ENCODE data around the gene NME7. TPM values are rescaled to one million over a fixed set of nuclear protein-coding genes. Genes with fewer than 3 reads are reported as not detected.

The NME7 gene
- total and polyA plus RNA-seq, 4 donors, result 13.3 to 23.5 (median 17.7) TPM

DNA sequence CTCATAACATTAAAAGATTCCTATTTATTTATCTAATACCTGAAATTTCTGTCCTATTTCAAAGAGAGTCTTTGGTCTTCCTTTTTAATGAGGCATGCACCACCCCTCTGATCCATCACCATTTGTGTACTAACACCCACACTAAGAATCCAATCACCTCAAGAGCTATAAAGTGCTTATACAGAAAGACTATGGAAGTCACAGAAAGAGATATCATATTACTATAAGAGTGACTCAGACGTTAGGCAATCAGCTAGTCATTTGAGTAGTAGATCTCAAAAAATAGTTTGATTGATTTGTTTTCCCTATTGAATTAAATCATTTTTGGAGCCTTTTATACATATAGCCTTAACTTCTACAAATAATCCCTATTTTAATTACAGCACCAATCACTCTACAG is 46.1 kb downstream of the NME7 start:
- DNase-seq (no peak), ATAC-seq (ENCODE audit: low FRiP score) (no peak)
- H3K27ac ChIP-seq (ENCODE audit: low read depth in 1 of 2, low read length in 2 of 2), result no peak overlapping the region
- no peaks in the 10 kb centered on the region for H3K4me1 ChIP-seq (ENCODE audit: control insufficient read depth in 1 of 2, insufficient read depth in 2 of 2, low read length in 2 of 2)
- 89 to 94% methylated on average over 1 of the region's 1 CpG for WGBS, 2 donors
- intact Hi-C loops (cut with DNase I), result no loop called here
- H3K36me3 ChIP-seq (ENCODE audit: control insufficient read depth in 1 of 2, insufficient read depth in 2 of 2, low read length in 1 of 2), result peaks cover 0 to 2% of the 10 kb centered on the region in 2 donors
- H3K9me3 ChIP-seq (ENCODE audit: control insufficient read depth, low read length), result no peaks in the 10 kb centered on the region
- no peak overlapping the region for H3K4me3 ChIP-seq (ENCODE audit: low read length in 2 of 2)
- no peaks in the 10 kb centered on the region for H3K27me3 ChIP-seq (ENCODE audit: control insufficient read depth in 1 of 2, insufficient read depth in 2 of 2, low read length in 1 of 2)

- no peaks in the 10 kb centered on the region for H3K9me3 ChIP-seq (ENCODE audit: control insufficient read depth, low read length)
- H3K27ac ChIP-seq (ENCODE audit: low read depth in 1 of 2, low read length in 2 of 2), result no peak overlapping the region
- H3K27me3 ChIP-seq (ENCODE audit: control insufficient read depth in 1 of 2, insufficient read depth in 2 of 2, low read length in 1 of 2), result no peaks in the 10 kb centered on the region
- no peak overlapping the region for H3K4me3 ChIP-seq (ENCODE audit: low read length in 2 of 2)
- intact Hi-C loops (cut with DNase I), result no loop called here
- no peaks in the 10 kb centered on the region for H3K4me1 ChIP-seq (ENCODE audit: control insufficient read depth in 1 of 2, insufficient read depth in 2 of 2, low read length in 2 of 2)
- H3K36me3 ChIP-seq (ENCODE audit: control insufficient read depth in 1 of 2, insufficient read depth in 2 of 2, low read length in 1 of 2), result peaks cover 0 to 2% of the 10 kb centered on the region in 2 donors
- ATAC-seq (ENCODE audit: low FRiP score), result no peak
- no peak for DNase-seq
- 68 to 74% methylated on average over 3 of the region's 3 CpGs for WGBS, 2 donors
Observed at GRCh38 chr1:169318536-169319244, 48.9 kb downstream of the NME7 start.

DNA sequence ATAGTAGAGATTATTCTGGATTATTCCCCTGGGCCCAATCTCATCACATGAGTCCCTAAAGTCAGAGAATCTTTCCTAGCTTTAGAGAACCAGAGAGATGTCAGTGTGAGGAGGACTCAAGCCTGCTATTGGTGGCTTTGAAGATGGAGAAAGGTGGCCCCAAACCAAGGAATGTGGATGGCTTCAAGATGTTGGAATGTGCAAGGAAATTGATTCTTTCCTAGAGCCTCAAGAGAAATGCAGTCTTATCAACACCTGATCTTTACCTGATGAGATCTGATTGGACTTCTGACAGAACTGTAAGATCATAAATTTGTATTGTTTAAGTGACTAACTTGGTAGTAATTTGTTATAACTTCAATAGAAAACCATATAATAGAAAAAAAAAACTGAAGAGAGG is 51.0 kb downstream of the NME7 start:
- Histone ChIP-seq H3K9me3 (ENCODE audit: control insufficient read depth, low read length) (no peaks in the 10 kb centered on the region), H3K36me3 (ENCODE audit: control insufficient read depth in 1 of 2, insufficient read depth in 2 of 2, low read length in 1 of 2) (peaks cover 2% of the 10 kb centered on the region in 2 donors), H3K27ac (ENCODE audit: low read depth in 1 of 2, low read length in 2 of 2) (no peak overlapping the region), H3K4me1 (ENCODE audit: control insufficient read depth in 1 of 2, insufficient read depth in 2 of 2, low read length in 2 of 2) (no peaks in the 10 kb centered on the region), H3K4me3 (ENCODE audit: low read length in 2 of 2) (no peak overlapping the region), H3K27me3 (ENCODE audit: control insufficient read depth in 1 of 2, insufficient read depth in 2 of 2, low read length in 1 of 2) (no peaks in the 10 kb centered on the region)
- no peak for DNase-seq
- intact Hi-C loops (cut with DNase I), result no loop called here
- no peak for ATAC-seq (ENCODE audit: low FRiP score)

- peaks cover 5% of the 10 kb centered on the region in 2 donors for H3K36me3 ChIP-seq (ENCODE audit: control insufficient read depth in 1 of 2, insufficient read depth in 2 of 2, low read length in 1 of 2)
- DNase-seq, result no peak
- intact Hi-C loops (cut with DNase I), result no loop called here
- no peak for ATAC-seq (ENCODE audit: low FRiP score)
- WGBS, 2 donors, result 83 to 85% methylated on average over 5 of the region's 5 CpGs
- H3K9me3 ChIP-seq (ENCODE audit: control insufficient read depth, low read length), result no peaks in the 10 kb centered on the region
- H3K27me3 ChIP-seq (ENCODE audit: control insufficient read depth in 1 of 2, insufficient read depth in 2 of 2, low read length in 1 of 2), result no peaks in the 10 kb centered on the region
- H3K4me3 ChIP-seq (ENCODE audit: low read length in 2 of 2), result no peak overlapping the region
- H3K27ac ChIP-seq (ENCODE audit: low read depth in 1 of 2, low read length in 2 of 2), result no peak overlapping the region
- no peaks in the 10 kb centered on the region for H3K4me1 ChIP-seq (ENCODE audit: control insufficient read depth in 1 of 2, insufficient read depth in 2 of 2, low read length in 2 of 2)
Observed at GRCh38 chr1:169312084-169312954, 55.3 kb downstream of the NME7 start.

GRCh38 chr1:169309178-169310166 is 58.1 kb downstream of the NME7 start:
- Histone ChIP-seq H3K27ac (ENCODE audit: low read depth in 1 of 2, low read length in 2 of 2) (no peak overlapping the region), H3K4me1 (ENCODE audit: control insufficient read depth in 1 of 2, insufficient read depth in 2 of 2, low read length in 2 of 2) (no peaks in the 10 kb centered on the region), H3K27me3 (ENCODE audit: control insufficient read depth in 1 of 2, insufficient read depth in 2 of 2, low read length in 1 of 2) (no peaks in the 10 kb centered on the region), H3K36me3 (ENCODE audit: control insufficient read depth in 1 of 2, insufficient read depth in 2 of 2, low read length in 1 of 2) (peaks cover 5 to 13% of the 10 kb centered on the region in 2 donors), H3K9me3 (ENCODE audit: control insufficient read depth, low read length) (no peaks in the 10 kb centered on the region), H3K4me3 (ENCODE audit: low read length in 2 of 2) (no peak overlapping the region)
- intact Hi-C loops (cut with DNase I), result no loop called here
- DNase-seq, result no peak
- ATAC-seq (ENCODE audit: low FRiP score), result no peak
- 90 to 91% methylated on average over 7 of the region's 7 CpGs for WGBS, 2 donors

DNA sequence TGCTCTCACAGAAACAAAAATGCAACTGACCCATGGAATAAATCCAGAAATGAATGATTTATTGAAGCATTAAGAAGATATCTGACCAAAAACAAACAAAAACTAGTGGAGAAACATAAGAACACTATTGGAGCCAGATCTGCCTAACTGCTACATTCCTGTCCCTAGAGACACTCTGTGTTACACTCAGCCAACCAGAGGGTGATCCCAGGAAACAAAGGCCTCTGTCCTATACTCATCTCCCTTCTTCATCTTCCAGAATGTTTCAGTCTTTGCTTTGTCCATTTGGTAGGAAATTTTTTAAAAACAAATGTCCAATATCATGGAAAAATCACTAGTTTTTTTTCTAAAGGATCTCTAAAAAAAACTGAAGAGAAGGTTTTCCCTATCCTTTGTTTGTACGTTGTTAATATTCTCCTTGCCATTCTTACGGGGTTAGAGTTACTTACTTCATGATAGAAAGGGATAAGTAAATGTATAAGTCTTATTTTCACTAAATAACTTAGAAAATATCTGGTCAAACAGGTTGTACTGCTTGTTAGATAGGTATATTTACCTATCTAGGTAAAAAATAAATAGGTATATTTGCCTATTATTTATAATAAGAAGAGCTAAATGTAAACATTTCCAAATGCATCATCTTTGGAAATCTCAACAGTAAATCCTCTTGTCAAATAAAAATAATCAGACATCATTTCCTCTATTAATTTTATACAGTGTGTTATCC is 59.1 kb downstream of the NME7 start:
- H3K4me1 ChIP-seq (ENCODE audit: control insufficient read depth in 1 of 2, insufficient read depth in 2 of 2, low read length in 2 of 2), result no peaks in the 10 kb centered on the region
- intact Hi-C loops (cut with DNase I), result no loop called here
- no peaks in the 10 kb centered on the region for H3K27me3 ChIP-seq (ENCODE audit: control insufficient read depth in 1 of 2, insufficient read depth in 2 of 2, low read length in 1 of 2)
- 91% methylated on average over 2 of the region's 2 CpGs for WGBS, 2 donors
- no peak overlapping the region for H3K27ac ChIP-seq (ENCODE audit: low read depth in 1 of 2, low read length in 2 of 2)
- H3K9me3 ChIP-seq (ENCODE audit: control insufficient read depth, low read length), result no peaks in the 10 kb centered on the region
- no peak overlapping the region for H3K4me3 ChIP-seq (ENCODE audit: low read length in 2 of 2)
- ATAC-seq (ENCODE audit: low FRiP score) (no peak), DNase-seq (no peak)
- peaks cover 5 to 13% of the 10 kb centered on the region in 2 donors for H3K36me3 ChIP-seq (ENCODE audit: control insufficient read depth in 1 of 2, insufficient read depth in 2 of 2, low read length in 1 of 2)

DNA sequence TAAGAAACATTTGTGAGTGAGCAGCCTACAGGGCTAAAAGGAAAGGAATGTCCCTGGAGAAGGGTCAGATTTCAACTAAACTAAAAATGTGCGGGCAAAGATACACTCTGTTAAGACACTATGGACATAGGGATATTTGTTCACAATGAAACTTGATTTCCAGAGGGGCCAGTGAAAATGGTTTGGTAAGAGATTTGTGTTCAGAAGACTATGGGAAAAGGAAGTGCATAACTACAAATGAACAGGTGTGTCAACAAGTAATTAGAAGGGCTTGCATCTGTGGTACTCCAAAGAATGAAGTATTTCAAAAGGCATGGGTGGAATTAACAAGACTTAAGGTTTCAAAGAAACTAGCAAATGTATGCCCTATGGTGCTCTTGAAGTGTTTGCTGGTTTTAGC is 60.4 kb downstream of the NME7 start:
- peaks cover 5 to 13% of the 10 kb centered on the region in 2 donors for H3K36me3 ChIP-seq (ENCODE audit: control insufficient read depth in 1 of 2, insufficient read depth in 2 of 2, low read length in 1 of 2)
- H3K4me1 ChIP-seq (ENCODE audit: control insufficient read depth in 1 of 2, insufficient read depth in 2 of 2, low read length in 2 of 2), result no peaks in the 10 kb centered on the region
- WGBS, 2 donors, result 42 to 64% methylated on average over 1 of the region's 1 CpG
- no peaks in the 10 kb centered on the region for H3K27me3 ChIP-seq (ENCODE audit: control insufficient read depth in 1 of 2, insufficient read depth in 2 of 2, low read length in 1 of 2)
- no peak overlapping the region for H3K4me3 ChIP-seq (ENCODE audit: low read length in 2 of 2)
- H3K27ac ChIP-seq (ENCODE audit: low read depth in 1 of 2, low read length in 2 of 2), result no peak overlapping the region
- ATAC-seq (ENCODE audit: low FRiP score), result no peak
- H3K9me3 ChIP-seq (ENCODE audit: control insufficient read depth, low read length), result no peaks in the 10 kb centered on the region
- intact Hi-C loops (cut with DNase I), result no loop called here
- no peak for DNase-seq

DNA sequence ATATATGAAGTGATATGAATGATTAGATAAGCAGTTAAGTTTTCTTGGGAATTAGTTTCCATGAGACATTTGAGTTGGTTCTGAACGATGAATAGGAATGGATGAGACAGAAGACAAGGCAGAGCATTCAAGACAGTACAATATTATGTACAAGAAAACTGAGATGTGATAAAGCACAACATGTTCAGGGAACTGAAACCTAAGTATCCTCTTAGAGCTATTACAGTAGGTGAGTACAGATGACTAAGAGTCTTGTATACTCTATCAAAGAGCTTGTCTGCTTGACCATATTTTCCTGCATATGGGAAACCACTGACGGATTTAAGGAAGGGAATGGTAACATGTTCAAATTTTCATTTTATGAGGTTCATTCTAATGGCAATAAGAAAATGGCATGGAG is 61.6 kb downstream of the NME7 start:
- intact Hi-C loops (cut with DNase I), result no loop called here
- WGBS, 2 donors, result 94 to 95% methylated on average over 2 of the region's 2 CpGs
- DNase-seq (no peak), ATAC-seq (ENCODE audit: low FRiP score) (no peak)
- Histone ChIP-seq H3K27ac (ENCODE audit: low read depth in 1 of 2, low read length in 2 of 2) (no peak overlapping the region), H3K4me1 (ENCODE audit: control insufficient read depth in 1 of 2, insufficient read depth in 2 of 2, low read length in 2 of 2) (no peaks in the 10 kb centered on the region), H3K9me3 (ENCODE audit: control insufficient read depth, low read length) (no peaks in the 10 kb centered on the region), H3K27me3 (ENCODE audit: control insufficient read depth in 1 of 2, insufficient read depth in 2 of 2, low read length in 1 of 2) (no peaks in the 10 kb centered on the region), H3K36me3 (ENCODE audit: control insufficient read depth in 1 of 2, insufficient read depth in 2 of 2, low read length in 1 of 2) (peaks cover 3 to 11% of the 10 kb centered on the region in 2 donors), H3K4me3 (ENCODE audit: low read length in 2 of 2) (no peak overlapping the region)

All from aorta (tissue), 5 donors.